Measurements from ENCODE around the gene TRAF3IP3.

The TRAF3IP3 gene

GRCh38 chr1:209736490-209737117 is 19.2 kb upstream of the TRAF3IP3 start:
- no peak for DNase-seq (ENCODE audit: insufficient read length, low spot score)
- no peak for FAIRE-seq

GRCh38 chr1:209737118-209737505 is 18.7 kb upstream of the TRAF3IP3 start:
- no peak for FAIRE-seq

GRCh38 chr1:209738270-209738669 is 17.6 kb upstream of the TRAF3IP3 start:
- no peak for FAIRE-seq
- no peak for DNase-seq (ENCODE audit: insufficient read length, low spot score)

More at GRCh38 chr1:209737118-209737505, 18.7 kb upstream of the TRAF3IP3 start:
- no peak for DNase-seq (ENCODE audit: insufficient read length, low spot score)

GRCh38 chr1:209741193-209741592 is 14.7 kb upstream of the TRAF3IP3 start:
- DNase-seq (ENCODE audit: insufficient read length, low spot score): no peak
- FAIRE-seq: no peak

GRCh38 chr1:209741889-209742288 is 14.0 kb upstream of the TRAF3IP3 start:
- DNase-seq (ENCODE audit: insufficient read length, low spot score) (no peak), FAIRE-seq (no peak)

GRCh38 chr1:209742409-209743144 is 13.3 kb upstream of the TRAF3IP3 start:
- DNase-seq (ENCODE audit: insufficient read length, low spot score): no peak
- no peak for FAIRE-seq

GRCh38 chr1:209743145-209743482 is 12.7 kb upstream of the TRAF3IP3 start:
- no peak for DNase-seq (ENCODE audit: insufficient read length, low spot score)
- FAIRE-seq: no peak

GRCh38 chr1:209746451-209747165 is 9.2 kb upstream of the TRAF3IP3 start:
- FAIRE-seq (no peak), DNase-seq (ENCODE audit: insufficient read length, low spot score) (no peak)

- peak; percentile 50 for DNase-seq (ENCODE audit: insufficient read length, low spot score)
- peak; percentile 89 for FAIRE-seq
Measured at GRCh38 chr1:209747580-209748262, 8.1 kb upstream of the TRAF3IP3 start.

GRCh38 chr1:209748620-209749019 is 7.2 kb upstream of the TRAF3IP3 start:
- FAIRE-seq: no peak
- DNase-seq (ENCODE audit: insufficient read length, low spot score): no peak

- no peak for FAIRE-seq
- no peak for DNase-seq (ENCODE audit: insufficient read length, low spot score)
Measured at GRCh38 chr1:209749205-209749604, 6.6 kb upstream of the TRAF3IP3 start.

GRCh38 chr1:209749670-209750323 is 6.1 kb upstream of the TRAF3IP3 start:
- FAIRE-seq (peak; percentile 48), DNase-seq (ENCODE audit: insufficient read length, low spot score) (no peak)

- DNase-seq (ENCODE audit: insufficient read length, low spot score): no peak
- peak; percentile 96 for FAIRE-seq
Measured at GRCh38 chr1:209751627-209752231, 4.1 kb upstream of the TRAF3IP3 start.

GRCh38 chr1:209752890-209753289 is 3.0 kb upstream of the TRAF3IP3 start:
- DNase-seq (ENCODE audit: insufficient read length, low spot score): no peak
- FAIRE-seq: peak; percentile 64

- peak; percentile 14 for FAIRE-seq
Measured at GRCh38 chr1:209755256-209755655, 597 bp upstream of the TRAF3IP3 start.

GRCh38 chr1:209756615-209757445 is 977 bp downstream of the TRAF3IP3 start:
- DNase-seq (ENCODE audit: insufficient read length, low spot score) (peak; percentile 30), FAIRE-seq (peak; percentile 64)

More at GRCh38 chr1:209755256-209755655, 597 bp upstream of the TRAF3IP3 start:
- DNase-seq (ENCODE audit: insufficient read length, low spot score): no peak

- FAIRE-seq (no peak), DNase-seq (ENCODE audit: insufficient read length, low spot score) (no peak)
Measured at GRCh38 chr1:209758400-209758799, 2.5 kb downstream of the TRAF3IP3 start.

GRCh38 chr1:209759829-209760359 is 4.0 kb downstream of the TRAF3IP3 start:
- FAIRE-seq (no peak), DNase-seq (ENCODE audit: insufficient read length, low spot score) (no peak)

GRCh38 chr1:209761011-209761635 is 5.3 kb downstream of the TRAF3IP3 start:
- FAIRE-seq: no peak

More at GRCh38 chr1:209761011-209761635, 5.3 kb downstream of the TRAF3IP3 start:
- no peak for DNase-seq (ENCODE audit: insufficient read length, low spot score)
